ENCODE results near the gene ITGA11.

DNA sequence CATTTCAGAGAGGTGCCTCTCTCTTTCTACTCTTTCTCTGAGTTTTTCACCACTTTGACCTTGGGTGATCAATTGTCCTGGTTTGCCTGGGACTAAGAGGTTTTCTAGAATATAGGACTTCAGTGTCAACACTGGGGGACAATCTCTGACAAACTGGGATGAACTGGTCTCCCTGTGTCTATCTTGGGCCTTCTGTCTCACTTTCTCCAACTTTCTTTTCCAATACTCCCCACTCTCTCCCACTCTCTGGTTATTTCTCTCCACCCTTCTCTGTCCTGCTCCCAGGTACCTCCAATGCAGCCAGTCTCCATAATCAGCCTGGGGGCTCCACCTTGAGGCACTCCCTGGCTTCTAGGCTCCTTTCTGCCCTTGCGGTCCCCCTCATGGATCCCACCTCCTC lies 4.7 kb upstream of the ITGA11 start:
- TF ChIP-seq, protein P1, sequence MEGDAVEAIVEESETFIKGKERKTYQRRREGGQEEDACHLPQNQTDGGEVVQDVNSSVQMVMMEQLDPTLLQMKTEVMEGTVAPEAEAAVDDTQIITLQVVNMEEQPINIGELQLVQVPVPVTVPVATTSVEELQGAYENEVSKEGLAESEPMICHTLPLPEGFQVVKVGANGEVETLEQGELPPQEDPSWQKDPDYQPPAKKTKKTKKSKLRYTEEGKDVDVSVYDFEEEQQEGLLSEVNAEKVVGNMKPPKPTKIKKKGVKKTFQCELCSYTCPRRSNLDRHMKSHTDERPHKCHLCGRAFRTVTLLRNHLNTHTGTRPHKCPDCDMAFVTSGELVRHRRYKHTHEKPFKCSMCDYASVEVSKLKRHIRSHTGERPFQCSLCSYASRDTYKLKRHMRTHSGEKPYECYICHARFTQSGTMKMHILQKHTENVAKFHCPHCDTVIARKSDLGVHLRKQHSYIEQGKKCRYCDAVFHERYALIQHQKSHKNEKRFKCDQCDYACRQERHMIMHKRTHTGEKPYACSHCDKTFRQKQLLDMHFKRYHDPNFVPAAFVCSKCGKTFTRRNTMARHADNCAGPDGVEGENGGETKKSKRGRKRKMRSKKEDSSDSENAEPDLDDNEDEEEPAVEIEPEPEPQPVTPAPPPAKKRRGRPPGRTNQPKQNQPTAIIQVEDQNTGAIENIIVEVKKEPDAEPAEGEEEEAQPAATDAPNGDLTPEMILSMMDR (IDR thresholded peaks at IDR 0.05), result no peak
- TF ChIP-seq POLR2AphosphoS5 (IDR thresholded peaks at IDR 0.05), result no peak
- no peak for TF ChIP-seq POLR2A (IDR thresholded peaks at IDR 0.05)
- no peak for TF ChIP-seq EP300 (IDR thresholded peaks at IDR 0.05)

Data from suprapubic skin (tissue), 4 donors.